ENCODE measurements around the gene ARMH3.
"Not testable (repeated sequence)": the region's sequence is repeated elsewhere in the genome, so short reads cannot be mapped to it uniquely, and the experiment has no call there.

ARMH3 gene

GRCh38 chr10:102068216-102068615, 12.2 kb upstream of the ARMH3 start:
- H3K27ac ChIP-seq (ENCODE audit: low read length): no peak overlapping the region
- H3K4me1 ChIP-seq (ENCODE audit: control insufficient read depth, insufficient read depth, low read length): peaks cover 37% of the 10 kb centered on the region
- H3K9me3 ChIP-seq (ENCODE audit: control insufficient read depth in 2 of 2, low read length in 2 of 2): no peaks in the 10 kb centered on the region
- peaks cover 3 to 13% of the 10 kb centered on the region in 2 donors for H3K36me3 ChIP-seq (ENCODE audit: control insufficient read depth in 2 of 2, insufficient read depth in 2 of 2, low read length in 2 of 2)
- no peaks in the 10 kb centered on the region for H3K27me3 ChIP-seq (ENCODE audit: control insufficient read depth in 1 of 2, insufficient read depth in 2 of 2, low read length in 2 of 2)
- H3K4me3 ChIP-seq (ENCODE audit: low read length in 2 of 2): no peak overlapping the region
- no peak overlapping the region for H3K9ac ChIP-seq (ENCODE audit: low read length in 2 of 2)

GRCh38 chr10:102067091-102067916, 11.3 kb upstream of the ARMH3 start:
- Histone ChIP-seq H3K4me1 (ENCODE audit: control insufficient read depth, insufficient read depth, low read length) (peaks cover 33% of the 10 kb centered on the region), H3K9me3 (ENCODE audit: control insufficient read depth in 2 of 2, low read length in 2 of 2) (no peaks in the 10 kb centered on the region), H3K27me3 (ENCODE audit: control insufficient read depth in 1 of 2, insufficient read depth in 2 of 2, low read length in 2 of 2) (no peaks in the 10 kb centered on the region), H3K4me3 (ENCODE audit: low read length in 2 of 2) (no peak overlapping the region), H3K9ac (ENCODE audit: low read length in 2 of 2) (no peak overlapping the region), H3K36me3 (ENCODE audit: control insufficient read depth in 2 of 2, insufficient read depth in 2 of 2, low read length in 2 of 2) (peaks cover 3 to 13% of the 10 kb centered on the region in 2 donors), H3K27ac (ENCODE audit: low read length) (no peak overlapping the region)

- Histone ChIP-seq H3K4me3 (ENCODE audit: low read length in 2 of 2) (peak overlapping the region; percentile 84 to 86), H3K4me1 (ENCODE audit: control insufficient read depth, insufficient read depth, low read length) (peaks cover 33% of the 10 kb centered on the region), H3K9ac (ENCODE audit: low read length in 2 of 2) (peak overlapping the region; percentile 87), H3K27ac (ENCODE audit: low read length) (peak overlapping the region; percentile 84), H3K36me3 (ENCODE audit: control insufficient read depth in 2 of 2, insufficient read depth in 2 of 2, low read length in 2 of 2) (peaks cover 3 to 13% of the 10 kb centered on the region in 2 donors), H3K9me3 (ENCODE audit: control insufficient read depth in 2 of 2, low read length in 2 of 2) (no peaks in the 10 kb centered on the region), H3K27me3 (ENCODE audit: control insufficient read depth in 1 of 2, insufficient read depth in 2 of 2, low read length in 2 of 2) (no peaks in the 10 kb centered on the region)
Observed at GRCh38 chr10:102066399-102067088, 10.6 kb upstream of the ARMH3 start.

GRCh38 chr10:102065561-102066398, 9.8 kb upstream of the ARMH3 start:
- Histone ChIP-seq H3K27me3 (ENCODE audit: control insufficient read depth in 1 of 2, insufficient read depth in 2 of 2, low read length in 2 of 2) (no peaks in the 10 kb centered on the region), H3K9ac (ENCODE audit: low read length in 2 of 2) (peak overlapping the region; percentile 87), H3K4me1 (ENCODE audit: control insufficient read depth, insufficient read depth, low read length) (peaks cover 33% of the 10 kb centered on the region), H3K36me3 (ENCODE audit: control insufficient read depth in 2 of 2, insufficient read depth in 2 of 2, low read length in 2 of 2) (peaks cover 3 to 13% of the 10 kb centered on the region in 2 donors), H3K27ac (ENCODE audit: low read length) (peak overlapping the region; percentile 84), H3K9me3 (ENCODE audit: control insufficient read depth in 2 of 2, low read length in 2 of 2) (no peaks in the 10 kb centered on the region), H3K4me3 (ENCODE audit: low read length in 2 of 2) (peak overlapping the region; percentile 84 to 86)

GRCh38 chr10:102064868-102065560, 9.0 kb upstream of the ARMH3 start, which contains the start of gene HPS6:
TSS of gene HPS6 (plus strand) at chr10:102065349. CDS start at chr10:102065475, 126 bp downstream.
- peaks cover 3 to 13% of the 10 kb centered on the region in 2 donors for H3K36me3 ChIP-seq (ENCODE audit: control insufficient read depth in 2 of 2, insufficient read depth in 2 of 2, low read length in 2 of 2)
- peak within 1 kb of the TSS; percentile 84 for H3K27ac ChIP-seq (ENCODE audit: low read length)
- no peaks in the 10 kb centered on the region for H3K9me3 ChIP-seq (ENCODE audit: control insufficient read depth in 2 of 2, low read length in 2 of 2)
- no peaks in the 10 kb centered on the region for H3K27me3 ChIP-seq (ENCODE audit: control insufficient read depth in 1 of 2, insufficient read depth in 2 of 2, low read length in 2 of 2)
- H3K4me1 ChIP-seq (ENCODE audit: control insufficient read depth, insufficient read depth, low read length): peaks cover 33% of the 10 kb centered on the region
- peak within 1 kb of the TSS; percentile 87 for H3K9ac ChIP-seq (ENCODE audit: low read length in 2 of 2)
- H3K4me3 ChIP-seq (ENCODE audit: low read length in 2 of 2): peak within 1 kb of the TSS; percentile 84 to 86

- Histone ChIP-seq H3K27me3 (ENCODE audit: control insufficient read depth in 1 of 2, insufficient read depth in 2 of 2, low read length in 2 of 2) (no peaks in the 10 kb centered on the region), H3K36me3 (ENCODE audit: control insufficient read depth in 2 of 2, insufficient read depth in 2 of 2, low read length in 2 of 2) (peaks cover 3 to 13% of the 10 kb centered on the region in 2 donors), H3K4me1 (ENCODE audit: control insufficient read depth, insufficient read depth, low read length) (peaks cover 33% of the 10 kb centered on the region), H3K27ac (ENCODE audit: low read length) (peak overlapping the region; percentile 84), H3K9ac (ENCODE audit: low read length in 2 of 2) (peak overlapping the region in 1 of 2 donors; percentile 87), H3K4me3 (ENCODE audit: low read length in 2 of 2) (peak overlapping the region; percentile 84 to 86), H3K9me3 (ENCODE audit: control insufficient read depth in 2 of 2, low read length in 2 of 2) (no peaks in the 10 kb centered on the region)
Observed at GRCh38 chr10:102064503-102064867, 8.5 kb upstream of the ARMH3 start.

- peaks cover 3% of the 10 kb centered on the region for H3K4me1 ChIP-seq (ENCODE audit: control insufficient read depth, insufficient read depth, low read length)
- no peak overlapping the region for H3K27ac ChIP-seq (ENCODE audit: low read length)
- H3K27me3 ChIP-seq (ENCODE audit: control insufficient read depth in 1 of 2, insufficient read depth in 2 of 2, low read length in 2 of 2): no peaks in the 10 kb centered on the region
- H3K9me3 ChIP-seq (ENCODE audit: control insufficient read depth in 2 of 2, low read length in 2 of 2): no peaks in the 10 kb centered on the region
- no peaks in the 10 kb centered on the region for H3K36me3 ChIP-seq (ENCODE audit: control insufficient read depth in 2 of 2, insufficient read depth in 2 of 2, low read length in 2 of 2)
- no peak overlapping the region for H3K4me3 ChIP-seq (ENCODE audit: low read length in 2 of 2)
- H3K9ac ChIP-seq (ENCODE audit: low read length in 2 of 2): no peak overlapping the region
Observed at GRCh38 chr10:102059987-102060386, 4.0 kb upstream of the ARMH3 start.

GRCh38 chr10:102054881-102055646, 909 bp downstream of the ARMH3 start:
- not testable (repeated sequence) for H3K27me3 ChIP-seq (ENCODE audit: control insufficient read depth in 1 of 2, insufficient read depth in 2 of 2, low read length in 2 of 2); H3K36me3 ChIP-seq (ENCODE audit: control insufficient read depth in 2 of 2, insufficient read depth in 2 of 2, low read length in 2 of 2); H3K4me1 ChIP-seq (ENCODE audit: control insufficient read depth, insufficient read depth, low read length); H3K9me3 ChIP-seq (ENCODE audit: control insufficient read depth in 2 of 2, low read length in 2 of 2)
- peak overlapping the region; percentile 89 to 96 for H3K4me3 ChIP-seq (ENCODE audit: low read length in 2 of 2)
- H3K27ac ChIP-seq (ENCODE audit: low read length): peak overlapping the region; percentile 95
- peak overlapping the region; percentile 96 to 97 for H3K9ac ChIP-seq (ENCODE audit: low read length in 2 of 2)

GRCh38 chr10:102046095-102046494, 9.9 kb downstream of the ARMH3 start:
- Histone ChIP-seq H3K27me3 (ENCODE audit: control insufficient read depth in 1 of 2, insufficient read depth in 2 of 2, low read length in 2 of 2) (no peaks in the 10 kb centered on the region), H3K4me1 (ENCODE audit: control insufficient read depth, insufficient read depth, low read length) (no peaks in the 10 kb centered on the region), H3K36me3 (ENCODE audit: control insufficient read depth in 2 of 2, insufficient read depth in 2 of 2, low read length in 2 of 2) (no peaks in the 10 kb centered on the region), H3K9ac (ENCODE audit: low read length in 2 of 2) (no peak overlapping the region), H3K9me3 (ENCODE audit: control insufficient read depth in 2 of 2, low read length in 2 of 2) (no peaks in the 10 kb centered on the region), H3K27ac (ENCODE audit: low read length) (no peak overlapping the region), H3K4me3 (ENCODE audit: low read length in 2 of 2) (no peak overlapping the region)
